Raji (cell line): ENCODE results near the gene TBC1D16.

Experiments
- POLR2A ChIP-seq: IDR thresholded peaks from 2 replicates; pipeline ENCODE4 v1.6.1; 2011; ENCODE audit warnings: low read depth, low read length, control low read depth; ENCODE audit not compliant: insufficient read depth

Gene TBC1D16

DNA sequence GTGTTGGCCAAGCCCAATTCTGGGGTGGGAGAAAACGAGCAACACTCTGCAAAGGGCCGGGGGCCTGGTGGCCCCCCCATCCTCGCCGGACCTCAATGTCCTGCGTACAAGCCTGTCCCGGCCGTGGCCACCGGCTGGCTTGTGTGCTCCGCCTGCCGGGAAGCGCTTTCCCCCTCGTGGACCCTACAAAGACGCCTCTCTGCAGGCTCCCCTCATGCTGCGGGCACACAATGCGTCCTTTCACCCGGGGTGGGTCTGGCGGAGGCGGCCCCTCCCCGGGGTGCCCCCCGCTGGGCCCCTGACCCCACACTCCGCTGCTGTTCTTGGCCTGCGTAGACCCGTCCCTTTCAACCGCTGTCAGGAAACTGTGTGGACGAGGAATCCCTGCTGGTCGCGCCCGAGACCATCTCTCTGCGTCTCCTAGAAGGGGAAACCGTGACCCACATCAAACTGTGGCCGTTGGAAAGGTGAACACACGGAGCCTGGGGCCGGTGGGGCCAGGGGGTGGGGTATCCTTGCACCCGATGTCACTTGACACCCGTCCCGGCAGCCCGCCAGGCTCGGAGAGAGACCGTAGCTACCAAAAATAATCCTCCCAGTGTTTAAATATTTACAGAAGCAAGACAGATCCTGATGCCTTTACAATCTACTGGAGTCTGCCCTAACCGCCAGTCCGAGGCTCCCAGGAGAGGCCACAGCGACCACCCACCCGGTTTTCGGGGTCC lies 43.6 kb downstream of the TBC1D16 start:
- no peak for TF ChIP-seq POLR2A

- no peak for TF ChIP-seq POLR2A
Measured at GRCh38 chr17:79991140-79991923, 44.3 kb downstream of the TBC1D16 start.

DNA sequence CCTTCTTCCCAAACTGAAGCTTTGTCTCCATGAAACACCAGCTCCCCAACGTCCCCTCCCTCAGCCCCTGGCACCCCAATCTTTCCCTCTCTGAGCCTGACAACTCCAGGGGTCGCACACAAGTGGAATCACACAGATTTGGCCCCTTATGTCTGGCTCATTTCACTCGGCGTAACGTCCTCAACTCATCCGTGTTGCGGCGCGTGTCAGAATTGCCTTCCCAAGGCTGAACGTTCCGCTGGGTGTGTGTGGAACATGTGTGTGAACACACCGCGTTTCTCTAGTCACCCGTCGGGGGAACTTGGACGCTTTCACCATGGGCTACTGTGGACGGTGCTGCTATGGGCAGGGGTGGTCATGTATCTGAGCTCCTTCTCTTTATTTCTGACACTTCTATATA lies 45.0 kb downstream of the TBC1D16 start:
- TF ChIP-seq POLR2A: no peak

GRCh38 chr17:79990051-79990592 lies 45.5 kb downstream of the TBC1D16 start:
- no peak for TF ChIP-seq POLR2A

DNA sequence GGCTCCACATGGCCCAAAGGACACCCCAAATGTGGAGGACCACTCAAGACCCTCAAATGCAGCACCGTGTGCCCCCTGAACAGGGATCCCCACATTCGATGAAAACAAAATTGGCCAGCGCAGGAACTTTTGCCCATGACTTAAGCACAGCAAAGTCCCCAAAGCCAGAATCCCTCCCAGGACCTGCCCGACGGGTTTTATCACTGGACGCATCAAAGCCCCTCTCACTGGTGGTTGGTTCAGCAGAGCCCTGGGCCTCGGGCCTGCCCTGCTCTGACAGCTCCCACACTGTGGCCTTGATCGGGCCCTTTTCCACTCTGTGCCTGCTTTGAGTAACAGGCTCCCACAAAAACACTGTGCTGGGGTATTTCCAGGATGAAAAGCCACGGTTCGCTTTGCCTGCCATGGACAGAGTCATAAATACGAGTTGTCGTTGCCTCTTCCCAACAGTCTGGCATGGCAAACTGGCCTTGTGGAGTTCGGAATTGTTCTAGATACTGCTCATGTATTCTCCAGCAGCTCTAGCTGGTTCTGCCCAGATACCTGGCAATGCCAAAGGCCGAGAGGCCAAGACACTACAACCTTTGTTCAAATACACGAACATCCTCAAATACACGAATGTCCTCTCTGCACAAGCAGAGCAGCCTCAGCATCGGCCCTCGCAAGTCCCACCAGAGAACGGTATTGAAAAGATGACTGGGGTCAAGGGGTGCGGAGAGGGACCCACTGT lies 46.4 kb downstream of the TBC1D16 start:
- TF ChIP-seq POLR2A: no peak

DNA sequence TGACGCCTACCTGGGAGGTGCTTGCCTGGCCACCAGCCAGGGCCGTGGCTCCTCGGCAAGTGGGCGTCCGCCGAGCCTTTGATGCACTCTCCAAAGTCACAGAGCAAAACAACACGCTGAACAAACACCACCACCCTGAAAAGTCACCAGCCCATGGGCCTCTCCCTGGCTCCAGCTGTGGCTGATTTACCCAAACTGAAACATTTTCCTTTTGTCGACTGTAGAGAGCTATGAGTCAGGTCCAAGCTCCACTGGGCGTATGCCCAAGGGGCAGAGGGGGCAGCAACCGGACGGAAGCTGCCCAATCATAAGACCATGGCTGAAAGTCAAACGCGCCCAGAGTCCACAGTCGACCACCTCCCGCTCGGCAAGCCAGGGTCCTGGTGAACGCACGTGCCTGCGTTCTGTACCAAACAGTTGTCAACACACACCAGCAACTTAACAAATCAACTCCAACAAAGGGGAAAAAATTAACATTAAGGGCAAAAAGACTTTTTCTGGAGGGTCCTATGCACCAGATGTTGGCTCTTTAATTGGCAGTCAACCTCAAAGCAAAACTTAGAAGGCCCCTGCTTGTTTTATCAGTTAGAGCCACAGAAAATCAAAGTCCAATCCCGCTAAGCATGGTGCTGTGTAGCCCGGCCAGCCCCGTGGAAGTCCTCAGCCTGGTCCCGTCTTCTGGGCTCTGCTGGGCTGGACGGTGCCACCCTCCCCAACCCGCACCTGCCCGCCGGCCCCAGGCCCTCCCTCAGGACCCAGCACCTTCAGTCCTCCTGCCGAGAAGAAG lies 47.3 kb downstream of the TBC1D16 start:
- no peak for TF ChIP-seq POLR2A

- TF ChIP-seq POLR2A: no peak
Measured at GRCh38 chr17:79987935-79988184, 47.8 kb downstream of the TBC1D16 start.

GRCh38 chr17:79987187-79987934 lies 48.3 kb downstream of the TBC1D16 start:
- TF ChIP-seq POLR2A: no peak

GRCh38 chr17:79986411-79987186 lies 49.1 kb downstream of the TBC1D16 start:
- TF ChIP-seq POLR2A: no peak

DNA sequence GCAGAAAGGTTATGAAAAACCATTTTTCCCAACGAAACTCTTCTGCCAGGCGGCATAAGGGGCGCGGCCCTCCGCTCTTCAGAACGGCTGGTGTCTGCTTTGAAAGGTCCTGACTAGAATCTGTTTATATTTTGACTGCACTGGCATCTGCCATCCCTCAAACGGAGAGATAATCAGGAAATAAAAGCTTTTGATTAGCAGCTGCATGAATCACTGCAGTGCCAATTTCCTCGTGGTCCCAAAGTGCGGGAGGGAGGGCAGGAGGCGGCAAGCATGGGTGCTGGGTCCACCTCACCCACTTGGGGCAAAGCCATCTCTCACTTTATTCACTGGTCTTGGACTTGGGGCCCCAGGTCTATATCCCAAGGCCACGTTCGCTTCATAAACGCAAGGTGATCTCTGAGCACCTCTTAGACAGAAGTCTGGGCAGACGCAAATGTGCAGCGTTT lies 49.7 kb downstream of the TBC1D16 start:
- TF ChIP-seq POLR2A: no peak

DNA sequence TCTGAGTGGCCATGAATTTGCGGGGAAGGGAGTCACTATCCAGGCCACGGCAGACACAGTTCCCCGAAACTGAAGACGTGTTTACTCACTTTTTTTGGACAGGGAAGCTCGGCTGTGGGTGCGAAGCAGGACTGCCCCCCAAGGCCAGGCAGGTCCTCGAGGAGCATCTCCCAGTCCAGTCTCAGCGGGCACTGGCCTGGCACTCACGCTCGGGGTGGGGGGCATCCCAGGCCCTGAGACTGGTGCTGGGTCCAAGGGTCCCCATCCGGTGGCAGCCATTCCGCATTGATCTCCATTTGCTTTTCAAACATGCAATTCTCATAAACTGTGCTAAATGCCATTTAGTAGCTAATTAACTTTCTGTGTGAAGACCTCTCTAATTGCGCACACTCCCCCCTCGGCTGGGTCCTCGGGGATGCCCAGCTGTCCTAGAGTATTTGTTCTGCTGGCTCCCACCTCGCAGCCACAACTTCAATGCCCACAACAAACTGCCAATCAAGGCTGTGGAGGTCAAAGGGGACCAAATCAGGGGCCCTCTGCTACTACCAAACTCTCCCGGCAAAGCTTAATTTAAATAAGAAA lies 50.2 kb downstream of the TBC1D16 start:
- no peak for TF ChIP-seq POLR2A

DNA sequence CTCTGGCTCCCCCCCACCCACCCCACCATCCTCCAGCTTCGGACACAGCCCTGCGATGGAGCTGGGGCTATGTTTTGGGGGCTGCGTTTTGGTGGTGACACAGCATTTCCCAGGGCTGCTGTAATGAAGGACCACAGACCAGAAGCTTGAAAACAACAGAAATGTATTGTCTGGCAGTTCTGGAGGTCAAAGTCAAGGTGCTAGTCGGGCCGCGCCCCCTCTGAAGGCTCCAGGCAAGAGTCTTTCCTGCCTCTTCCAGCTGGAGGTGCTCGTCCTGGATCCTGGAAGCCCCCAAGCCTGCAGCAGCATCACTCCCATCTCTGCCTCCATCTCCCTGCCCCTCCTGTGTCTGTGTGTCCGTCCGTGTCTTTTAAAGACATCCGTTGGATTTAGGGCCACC lies 50.8 kb downstream of the TBC1D16 start:
- TF ChIP-seq POLR2A: no peak
